ENCODE results near the gene HIP1R.

The HIP1R gene

DNA sequence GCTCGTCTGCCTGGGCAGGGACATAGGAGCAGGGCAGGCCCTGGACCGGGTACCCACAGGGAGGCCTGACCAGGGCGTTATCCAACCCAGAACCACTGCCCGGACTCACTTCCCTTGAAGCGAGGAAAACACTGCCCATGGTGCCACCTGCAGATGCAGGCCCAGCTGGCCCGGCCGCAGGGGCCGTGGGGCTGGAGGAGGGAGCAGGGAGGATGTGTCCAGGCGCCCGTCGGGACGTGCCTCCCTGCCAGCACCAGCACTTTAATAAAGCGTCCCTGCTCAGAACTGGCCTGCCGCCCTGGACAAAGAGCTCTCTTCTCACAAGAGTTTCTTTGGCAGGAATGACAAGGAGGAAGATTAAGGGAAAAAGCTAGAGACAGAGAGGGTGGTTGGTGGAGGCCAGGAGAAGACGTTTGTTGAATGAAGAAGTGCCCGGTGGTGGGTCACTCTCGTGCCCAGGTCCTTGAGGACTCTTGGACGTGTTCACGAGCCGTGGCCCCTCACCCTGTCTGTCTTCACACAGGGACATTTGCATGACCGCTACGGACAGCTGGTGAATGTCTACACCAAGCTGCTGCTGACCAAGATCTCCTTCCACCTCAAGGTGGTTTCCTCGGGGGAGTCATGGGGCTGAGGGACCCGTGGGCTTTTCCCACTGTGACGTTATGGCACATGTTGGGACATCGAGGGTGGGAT lies 14.2 kb downstream of the HIP1R start:
- no peak for DNase-seq

DNA sequence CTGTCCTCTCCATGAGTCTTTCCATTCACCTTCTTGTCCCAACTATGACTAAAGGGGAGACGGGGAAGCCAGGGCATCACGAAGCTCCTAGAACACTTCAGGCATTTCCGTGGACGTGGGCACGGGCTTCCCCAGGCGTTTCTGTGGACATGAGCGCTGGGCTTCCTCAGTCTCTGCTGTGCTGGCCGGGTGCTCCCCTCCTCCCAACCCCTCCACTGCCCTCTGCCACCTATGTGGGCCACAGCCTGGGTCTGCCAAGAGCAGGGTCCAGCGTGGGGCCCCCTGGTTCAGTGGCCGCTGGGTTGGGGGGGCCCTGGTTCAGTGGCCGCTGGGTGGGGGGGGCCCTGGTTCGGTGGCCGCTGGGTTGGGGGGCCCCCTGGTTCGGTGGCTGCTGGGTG lies 14.8 kb downstream of the HIP1R start:
- DNase-seq, result no peak

DNA sequence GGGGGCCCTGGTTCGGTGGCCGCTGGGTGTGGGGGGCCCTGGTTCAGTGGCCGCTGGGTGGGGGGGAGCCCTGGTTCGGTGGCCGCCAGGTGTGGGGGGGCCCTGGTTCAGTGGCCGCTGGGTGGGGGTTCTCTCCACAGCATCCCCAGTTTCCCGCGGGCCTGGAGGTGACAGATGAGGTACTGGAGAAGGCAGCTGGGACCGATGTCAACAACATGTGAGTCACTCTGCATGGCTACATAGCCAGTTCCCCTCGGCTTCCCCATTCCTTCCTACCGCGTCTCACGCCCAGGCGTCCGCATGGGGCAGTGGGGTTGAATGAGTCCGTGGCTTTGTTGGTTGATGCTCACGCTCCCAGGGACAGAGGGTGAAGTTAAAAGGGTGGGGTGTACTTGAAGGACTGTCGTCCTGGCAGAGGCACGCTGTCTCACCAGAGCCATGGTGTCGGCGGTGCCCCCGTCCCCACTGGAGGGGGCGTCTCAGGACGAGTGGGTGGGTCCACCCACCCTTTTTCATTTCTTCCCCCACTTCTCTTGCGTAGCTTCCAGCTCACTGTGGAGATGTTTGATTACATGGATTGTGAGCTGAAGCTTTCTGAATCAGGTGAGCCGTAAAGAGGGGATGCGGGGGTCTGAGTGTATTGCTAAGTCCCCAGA lies 15.6 kb downstream of the HIP1R start:
- no peak for DNase-seq

DNA sequence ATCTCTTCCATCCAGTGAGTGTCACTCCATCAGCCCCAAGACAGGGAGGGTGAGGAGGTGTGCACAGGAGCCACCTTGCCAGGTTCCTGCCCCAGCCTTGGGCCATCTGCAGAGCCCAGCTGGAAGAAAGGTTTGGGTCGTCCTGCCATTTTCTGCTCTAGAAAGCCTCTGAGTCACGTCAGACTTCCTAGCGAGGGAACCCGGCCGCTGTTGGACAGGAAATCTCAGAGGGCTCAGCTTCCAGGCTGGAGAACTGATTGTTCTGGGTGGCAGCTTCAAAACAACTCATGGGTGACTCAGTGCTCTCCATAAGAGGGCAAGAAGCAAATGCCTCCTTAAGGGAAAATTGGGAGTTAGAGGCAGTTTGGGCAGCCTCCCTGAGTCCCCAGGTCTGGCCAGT lies 16.6 kb downstream of the HIP1R start:
- DNase-seq, result no peak

DNA sequence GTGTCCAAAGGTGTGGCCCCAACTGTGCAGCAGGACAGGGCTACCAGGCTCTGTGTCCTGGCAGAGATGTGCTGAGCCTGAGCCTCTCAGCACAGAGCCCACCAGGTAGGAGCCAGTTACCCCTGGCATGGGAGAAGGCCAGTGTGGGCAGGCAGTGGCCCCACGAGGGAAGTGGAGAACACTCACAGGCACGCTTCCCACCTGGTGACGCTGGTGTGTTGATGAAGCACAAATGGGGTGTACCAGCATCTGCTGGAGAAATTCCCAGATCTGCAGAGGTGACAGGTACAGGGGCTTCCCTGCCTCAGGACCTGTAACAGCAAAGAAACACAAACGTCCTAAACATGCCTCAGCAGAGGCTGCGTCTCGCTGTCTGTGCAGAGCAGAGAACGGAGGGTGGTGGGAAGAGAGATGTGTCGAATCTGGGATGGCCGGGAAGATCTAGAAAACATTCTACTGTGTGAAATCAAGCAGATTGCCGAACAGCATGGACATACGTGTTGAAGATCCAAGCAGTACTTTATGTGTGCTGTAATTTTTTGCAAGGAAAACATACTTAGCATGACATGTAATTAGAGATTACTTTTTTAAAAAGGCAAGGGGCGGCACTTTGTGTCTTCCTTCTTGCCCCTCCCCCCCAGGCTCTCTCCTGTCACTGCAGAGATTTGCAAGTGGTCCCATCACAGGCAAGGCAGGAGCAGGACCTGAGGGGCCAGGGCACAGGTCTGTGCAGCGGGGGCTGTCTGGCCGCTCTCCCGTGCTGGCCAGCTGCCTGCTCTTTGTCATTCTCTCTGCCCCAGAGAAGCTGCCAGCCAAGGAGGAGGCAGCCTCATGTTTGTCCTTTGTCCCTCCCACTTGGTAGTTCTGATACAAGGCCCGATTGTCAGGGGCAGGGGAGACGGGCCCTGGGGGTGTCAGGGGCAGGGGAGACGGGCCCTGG lies 17.3 kb downstream of the HIP1R start:
- DNase-seq, result no peak

DNA sequence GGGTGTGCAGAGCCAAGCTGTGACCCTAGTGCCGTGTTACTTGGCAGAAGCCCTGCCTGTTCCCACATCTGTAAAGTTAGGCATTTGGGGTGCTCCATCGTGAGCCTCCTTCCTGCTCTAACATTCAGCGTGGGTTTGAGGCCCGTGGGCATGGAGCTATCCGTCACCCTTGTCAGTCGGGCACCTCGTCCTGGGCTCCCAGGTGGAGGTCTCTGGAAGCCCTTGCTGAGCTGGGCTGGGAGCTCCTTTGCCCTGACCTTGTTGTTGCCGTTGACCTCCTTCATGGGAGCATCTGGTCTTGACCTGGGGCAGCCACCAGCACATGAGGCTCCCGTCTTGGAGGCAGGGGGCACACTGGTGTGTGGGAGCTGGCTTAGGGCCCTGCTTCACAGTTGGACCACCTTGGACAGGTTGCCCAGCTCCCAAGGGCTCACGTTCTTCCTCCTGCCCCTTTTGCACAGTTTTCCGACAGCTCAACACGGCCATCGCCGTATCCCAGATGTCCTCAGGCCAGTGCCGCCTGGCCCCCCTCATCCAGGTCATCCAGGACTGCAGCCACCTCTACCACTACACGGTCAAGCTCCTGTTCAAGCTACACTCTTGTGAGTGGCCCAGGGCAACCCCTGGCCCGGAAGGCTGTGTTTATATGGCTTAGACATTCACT lies 18.5 kb downstream of the HIP1R start:
- DNase-seq, result no peak

DNA sequence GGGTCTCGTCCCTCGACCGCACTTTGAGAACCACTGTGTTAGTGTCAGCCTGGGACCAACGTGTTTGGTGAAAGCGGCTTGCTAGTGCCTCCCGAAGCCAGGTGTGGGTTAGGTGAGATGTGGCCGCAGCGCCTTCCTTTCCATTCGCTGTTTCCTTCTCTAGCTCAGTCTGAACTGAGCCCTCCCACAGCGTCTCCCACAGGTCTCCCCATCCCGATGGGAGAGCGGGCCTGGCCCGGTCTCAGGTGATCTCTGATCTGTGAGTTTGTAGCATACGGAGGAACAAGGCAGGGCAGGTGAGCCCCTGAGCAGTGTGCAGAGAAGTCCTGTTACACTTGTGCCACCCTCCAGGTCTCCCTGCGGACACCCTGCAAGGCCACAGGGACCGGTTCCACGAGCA lies 19.3 kb downstream of the HIP1R start:
- no peak for DNase-seq

DNA sequence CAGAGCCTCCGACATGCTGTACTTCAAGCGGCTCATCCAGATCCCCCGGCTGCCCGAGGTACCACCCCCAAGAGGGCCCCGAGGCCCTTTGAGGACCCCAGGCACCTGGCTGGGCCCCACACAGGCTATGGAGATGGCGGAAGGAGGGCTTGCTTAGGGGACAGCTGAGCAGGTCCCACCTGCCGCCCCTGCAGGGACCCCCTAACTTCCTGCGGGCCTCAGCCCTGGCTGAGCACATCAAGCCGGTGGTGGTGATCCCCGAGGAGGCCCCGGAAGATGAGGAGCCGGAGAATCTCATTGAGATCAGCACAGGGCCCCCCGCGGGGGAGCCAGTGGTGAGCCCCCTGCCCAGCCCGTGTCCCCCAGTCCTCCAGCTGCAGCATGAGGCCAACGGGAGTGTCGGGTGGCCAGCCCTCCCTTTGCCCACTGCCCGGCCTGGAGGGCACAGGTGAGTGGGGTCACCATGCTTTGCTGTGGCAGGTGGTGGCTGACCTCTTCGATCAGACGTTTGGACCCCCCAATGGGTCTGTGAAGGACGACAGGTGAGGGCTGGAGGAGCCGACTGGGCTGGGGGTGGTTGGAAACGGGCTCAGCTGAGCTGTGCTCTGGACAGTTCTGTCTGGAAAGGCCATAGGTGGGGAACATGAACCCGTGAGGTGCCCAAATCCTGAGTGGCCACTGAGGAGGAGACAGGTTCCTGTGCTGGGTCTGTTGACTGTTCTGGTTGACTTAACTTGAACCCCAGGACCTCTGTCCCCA lies 20.0 kb downstream of the HIP1R start:
- DNase-seq, result no peak

DNA sequence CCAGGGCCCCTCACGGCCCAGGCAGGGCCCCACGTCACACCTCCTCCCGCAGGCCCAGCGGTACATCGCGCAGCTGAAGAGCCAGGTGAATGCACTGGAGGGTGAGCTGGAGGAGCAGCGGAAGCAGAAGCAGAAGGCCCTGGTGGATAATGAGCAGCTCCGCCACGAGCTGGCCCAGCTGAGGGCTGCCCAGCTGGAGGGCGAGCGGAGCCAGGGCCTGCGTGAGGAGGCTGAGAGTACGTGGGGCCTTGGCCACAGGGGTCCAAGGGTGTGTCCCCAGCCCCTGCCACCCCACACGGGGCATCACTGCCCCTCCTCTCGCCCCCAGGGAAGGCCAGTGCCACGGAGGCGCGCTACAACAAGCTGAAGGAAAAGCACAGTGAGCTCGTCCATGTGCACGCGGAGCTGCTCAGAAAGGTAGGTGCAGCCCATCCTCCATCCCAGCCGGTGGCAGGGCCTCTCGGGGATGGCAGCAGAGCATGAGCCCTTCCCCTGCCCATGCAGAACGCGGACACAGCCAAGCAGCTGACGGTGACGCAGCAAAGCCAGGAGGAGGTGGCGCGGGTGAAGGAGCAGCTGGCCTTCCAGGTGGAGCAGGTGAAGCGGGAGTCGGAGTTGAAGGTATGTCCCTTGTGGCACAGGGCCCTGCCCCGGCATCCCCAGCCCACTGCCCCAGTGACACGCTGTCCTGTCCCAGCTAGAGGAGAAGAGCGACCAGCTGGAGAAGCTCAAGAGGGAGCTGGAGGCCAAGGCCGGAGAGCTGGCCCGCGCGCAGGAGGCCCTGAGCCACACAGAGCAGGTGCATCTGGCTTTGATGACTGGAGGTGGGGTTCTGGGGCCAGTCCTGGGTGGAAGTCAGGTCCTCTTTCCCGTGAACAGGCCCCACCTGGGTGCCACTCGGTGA lies 20.9 kb downstream of the HIP1R start:
- DNase-seq, result no peak

DNA sequence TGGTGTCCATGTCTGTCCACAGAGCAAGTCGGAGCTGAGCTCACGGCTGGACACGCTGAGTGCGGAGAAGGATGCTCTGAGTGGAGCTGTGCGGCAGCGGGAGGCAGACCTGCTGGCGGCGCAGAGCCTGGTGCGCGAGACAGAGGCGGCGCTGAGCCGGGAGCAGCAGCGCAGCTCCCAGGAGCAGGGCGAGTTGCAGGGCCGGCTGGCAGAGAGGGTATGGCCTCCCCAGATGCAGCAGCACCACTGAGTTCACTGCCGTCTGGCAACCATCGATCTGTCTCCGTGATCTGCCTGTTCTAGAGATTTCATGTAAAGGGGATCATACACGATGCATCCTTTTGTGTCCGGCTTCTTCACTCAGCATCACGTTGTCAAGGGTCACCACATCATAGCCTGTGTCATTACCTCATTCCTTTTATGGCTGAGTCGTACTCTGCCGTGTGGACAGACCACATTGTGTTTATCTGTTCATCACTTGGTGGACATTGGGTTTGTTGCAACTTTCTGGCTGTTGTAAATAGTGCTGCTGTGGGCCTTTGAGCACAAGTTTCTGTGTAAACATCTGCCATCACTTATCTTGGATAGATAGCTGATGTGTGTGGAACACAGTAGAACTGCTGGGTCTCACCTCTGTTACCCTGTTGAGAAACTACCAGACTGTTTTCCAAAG lies 21.9 kb downstream of the HIP1R start:
- no peak for DNase-seq

DNA sequence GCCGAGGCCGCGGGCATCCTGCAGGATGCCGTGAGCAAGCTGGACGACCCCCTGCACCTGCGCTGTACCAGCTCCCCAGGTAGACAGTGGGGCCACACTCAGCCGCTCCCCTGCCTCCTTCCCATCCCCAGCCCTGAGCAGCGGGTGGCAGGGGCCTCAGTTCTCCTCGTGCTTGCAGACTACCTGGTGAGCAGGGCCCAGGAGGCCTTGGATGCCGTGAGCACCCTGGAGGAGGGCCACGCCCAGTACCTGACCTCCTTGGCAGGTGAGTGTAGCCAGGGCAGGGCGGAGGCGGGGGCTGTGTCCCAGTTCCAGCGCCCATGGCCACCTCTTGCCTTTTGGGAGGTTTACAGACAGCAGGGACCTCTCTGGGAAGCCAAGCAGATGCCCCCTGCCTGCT lies 22.9 kb downstream of the HIP1R start:
- DNase-seq, result no peak

DNA sequence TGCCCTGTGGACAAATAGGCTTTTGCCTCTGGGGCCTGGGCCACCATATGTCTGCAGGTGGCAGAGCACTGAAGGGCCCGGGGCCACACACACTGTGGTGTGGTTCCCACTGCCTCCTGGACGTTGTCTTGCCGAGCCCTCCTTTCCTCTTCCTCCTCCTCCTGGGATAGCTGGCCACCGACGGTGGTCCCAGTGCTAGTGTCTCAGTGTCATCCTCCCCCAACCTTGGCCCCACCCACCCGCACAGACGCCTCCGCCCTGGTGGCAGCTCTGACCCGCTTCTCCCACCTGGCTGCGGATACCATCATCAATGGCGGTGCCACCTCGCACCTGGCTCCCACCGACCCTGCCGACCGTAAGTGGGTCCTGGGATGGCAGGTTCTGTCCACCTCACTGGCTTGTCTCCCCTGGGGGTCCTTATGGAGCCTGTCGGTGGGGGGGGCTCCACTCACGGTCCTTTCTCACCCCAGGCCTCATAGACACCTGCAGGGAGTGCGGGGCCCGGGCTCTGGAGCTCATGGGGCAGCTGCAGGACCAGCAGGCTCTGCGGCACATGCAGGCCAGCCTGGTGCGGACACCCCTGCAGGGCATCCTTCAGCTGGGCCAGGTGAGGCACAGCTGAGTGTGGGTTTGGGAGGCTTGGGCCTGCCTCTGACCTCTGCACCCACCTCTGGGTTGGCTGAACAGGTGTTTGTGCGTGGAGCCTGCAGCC lies 23.5 kb downstream of the HIP1R start:
- DNase-seq, result no peak

DNA sequence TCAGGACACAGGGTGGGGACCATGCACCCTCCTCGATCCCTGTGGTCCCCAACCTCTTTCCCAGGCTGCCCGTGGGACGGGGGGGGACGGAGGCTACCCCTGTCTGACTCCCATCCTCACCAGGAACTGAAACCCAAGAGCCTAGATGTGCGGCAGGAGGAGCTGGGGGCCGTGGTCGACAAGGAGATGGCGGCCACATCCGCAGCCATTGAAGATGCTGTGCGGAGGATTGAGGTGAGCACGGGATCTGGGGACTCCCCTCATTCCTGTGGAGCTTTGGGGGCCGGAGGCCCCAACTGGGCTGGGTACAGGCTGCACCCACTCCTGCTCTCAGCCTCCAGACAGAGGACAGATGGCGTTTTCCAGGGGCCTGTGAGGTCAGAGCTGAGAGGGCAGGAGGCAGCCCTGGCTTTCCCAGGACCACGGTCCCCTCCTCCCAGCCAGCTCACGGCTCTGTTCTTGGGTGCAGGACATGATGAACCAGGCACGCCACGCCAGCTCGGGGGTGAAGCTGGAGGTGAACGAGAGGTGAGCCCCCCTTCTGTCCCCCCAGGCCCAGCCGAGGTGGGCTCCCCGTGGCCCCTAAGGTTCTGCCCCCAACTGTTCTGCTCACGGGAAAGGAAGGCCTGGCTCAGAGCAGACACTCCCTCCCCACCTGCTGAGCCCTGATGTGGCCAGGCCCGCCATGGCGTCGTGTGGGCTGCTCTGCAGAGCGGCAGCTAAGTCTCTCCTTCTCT lies 24.2 kb downstream of the HIP1R start:
- DNase-seq, result no peak

DNA sequence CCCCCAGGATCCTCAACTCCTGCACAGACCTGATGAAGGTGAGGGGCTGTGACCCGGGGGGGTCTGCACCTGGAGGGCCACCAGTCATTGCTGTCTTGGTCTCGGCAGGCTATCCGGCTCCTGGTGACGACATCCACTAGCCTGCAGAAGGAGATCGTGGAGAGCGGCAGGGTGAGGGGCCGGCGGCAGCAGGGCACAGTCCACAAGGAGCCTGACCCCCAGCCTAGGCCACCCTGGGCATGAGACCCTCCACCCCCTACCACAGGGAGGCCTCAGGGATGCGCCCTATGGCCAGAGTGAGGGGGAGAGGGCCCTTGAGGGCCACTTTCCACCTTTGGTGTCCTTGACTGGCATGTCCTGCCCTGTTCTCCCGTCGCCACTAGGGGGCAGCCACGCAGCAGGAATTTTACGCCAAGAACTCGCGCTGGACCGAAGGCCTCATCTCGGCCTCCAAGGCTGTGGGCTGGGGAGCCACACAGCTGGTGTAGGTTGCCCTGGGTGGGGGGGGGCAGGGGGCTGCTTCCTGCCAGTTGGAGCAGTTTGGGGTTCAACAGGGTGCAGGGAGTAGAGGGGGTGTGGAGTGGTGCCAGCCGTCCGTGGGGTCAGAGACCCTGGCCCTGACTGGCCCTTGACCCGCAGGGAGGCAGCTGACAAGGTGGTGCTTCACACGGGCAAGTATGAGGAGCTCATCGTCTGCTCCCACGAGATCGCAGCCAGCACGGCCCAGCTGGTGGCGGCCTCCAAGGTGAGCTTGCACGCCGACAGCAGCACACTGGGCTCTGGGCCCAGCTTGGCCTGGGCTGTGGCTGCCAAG lies 25.0 kb downstream of the HIP1R start:
- peak; percentile 6 for DNase-seq

DNA sequence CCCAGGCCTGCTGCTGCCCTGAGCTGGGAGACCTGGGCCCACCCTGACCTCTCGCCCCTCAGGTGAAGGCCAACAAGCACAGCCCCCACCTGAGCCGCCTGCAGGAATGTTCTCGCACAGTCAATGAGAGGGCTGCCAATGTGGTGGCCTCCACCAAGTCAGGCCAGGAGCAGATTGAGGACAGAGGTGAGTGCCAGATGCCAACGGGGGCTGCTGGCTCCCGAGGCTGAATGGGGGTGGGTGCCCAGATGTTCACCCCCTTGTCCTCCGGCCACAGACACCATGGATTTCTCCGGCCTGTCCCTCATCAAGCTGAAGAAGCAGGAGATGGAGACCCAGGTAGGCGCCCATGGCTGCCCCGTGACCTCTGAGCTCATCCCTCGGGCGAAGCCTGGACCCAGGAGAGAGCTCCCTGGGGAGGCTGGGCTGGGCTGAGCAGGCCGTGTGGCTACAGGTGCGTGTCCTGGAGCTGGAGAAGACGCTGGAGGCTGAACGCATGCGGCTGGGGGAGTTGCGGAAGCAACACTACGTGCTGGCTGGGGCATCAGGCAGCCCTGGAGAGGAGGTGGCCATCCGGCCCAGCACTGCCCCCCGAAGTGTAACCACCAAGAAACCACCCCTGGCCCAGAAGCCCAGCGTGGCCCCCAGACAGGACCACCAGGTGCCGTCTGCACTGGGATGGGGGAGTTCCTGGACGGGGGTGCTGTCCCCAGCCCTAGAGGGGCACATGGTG lies 25.8 kb downstream of the HIP1R start:
- no peak for DNase-seq

DNA sequence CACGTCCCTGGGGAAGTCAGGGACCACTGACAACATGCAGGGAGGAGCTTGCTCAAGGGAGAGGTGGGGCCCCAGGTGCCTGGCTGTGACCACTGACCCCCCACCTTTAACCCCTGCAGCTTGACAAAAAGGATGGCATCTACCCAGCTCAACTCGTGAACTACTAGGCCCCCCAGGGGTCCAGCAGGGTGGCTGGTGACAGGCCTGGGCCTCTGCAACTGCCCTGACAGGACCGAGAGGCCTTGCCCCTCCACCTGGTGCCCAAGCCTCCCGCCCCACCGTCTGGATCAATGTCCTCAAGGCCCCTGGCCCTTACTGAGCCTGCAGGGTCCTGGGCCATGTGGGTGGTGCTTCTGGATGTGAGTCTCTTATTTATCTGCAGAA lies 26.3 kb downstream of the HIP1R start:
- DNase-seq, result no peak

DNA sequence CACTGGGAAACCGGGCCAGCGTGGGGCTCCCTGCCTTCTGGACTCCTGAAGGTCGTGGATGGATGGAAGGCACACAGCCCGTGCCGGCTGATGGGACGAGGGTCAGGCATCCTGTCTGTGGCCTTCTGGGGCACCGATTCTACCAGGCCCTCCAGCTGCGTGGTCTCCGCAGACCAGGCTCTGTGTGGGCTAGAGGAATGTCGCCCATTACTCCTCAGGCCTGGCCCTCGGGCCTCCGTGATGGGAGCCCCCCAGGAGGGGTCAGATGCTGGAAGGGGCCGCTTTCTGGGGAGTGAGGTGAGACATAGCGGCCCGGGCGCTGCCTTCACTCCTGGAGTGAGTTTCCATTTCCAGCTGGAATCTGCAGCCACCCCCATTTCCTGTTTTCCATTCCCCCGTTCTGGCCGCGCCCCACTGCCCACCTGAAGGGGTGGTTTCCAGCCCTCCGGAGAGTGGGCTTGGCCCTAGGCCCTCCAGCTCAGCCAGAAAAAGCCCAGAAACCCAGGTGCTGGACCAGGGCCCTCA lies 26.9 kb downstream of the HIP1R start:
- no peak for DNase-seq
